ENCODE data around the gene HIP1R.
A peak's percentile ranks its signal among the peaks of the same experiment; 100 is the strongest.

Gene HIP1R

GRCh38 chr12:122830517-122831214, 4.6 kb upstream of the HIP1R start:
- no peak for DNase-seq (ENCODE audit: low spot score)

- DNase-seq (ENCODE audit: low spot score) = peak; percentile 67
Measured at GRCh38 chr12:122834104-122834920, 945 bp upstream of the HIP1R start.

GRCh38 chr12:122835750-122836026, 431 bp downstream of the HIP1R start:
- DNase-seq (ENCODE audit: low spot score) = peak; percentile 58

- DNase-seq (ENCODE audit: low spot score) = peak; percentile 51
Measured at GRCh38 chr12:122836027-122836921, 1.0 kb downstream of the HIP1R start.

GRCh38 chr12:122837306-122838265, 2.3 kb downstream of the HIP1R start:
- peak; percentile 65 for DNase-seq (ENCODE audit: low spot score)

- DNase-seq (ENCODE audit: low spot score) = no peak
Measured at GRCh38 chr12:122838841-122839240, 3.6 kb downstream of the HIP1R start.

GRCh38 chr12:122839907-122840554, 4.8 kb downstream of the HIP1R start:
- DNase-seq (ENCODE audit: low spot score) = no peak

GRCh38 chr12:122840580-122841513, 5.6 kb downstream of the HIP1R start:
- DNase-seq (ENCODE audit: low spot score) = no peak

GRCh38 chr12:122841544-122842321, 6.5 kb downstream of the HIP1R start:
- DNase-seq (ENCODE audit: low spot score) = no peak

- no peak for DNase-seq (ENCODE audit: low spot score)
Measured at GRCh38 chr12:122842505-122843405, 7.5 kb downstream of the HIP1R start.

- no peak for DNase-seq (ENCODE audit: low spot score)
Measured at GRCh38 chr12:122843455-122843854, 8.2 kb downstream of the HIP1R start.

- no peak for DNase-seq (ENCODE audit: low spot score)
Measured at GRCh38 chr12:122844366-122844971, 9.2 kb downstream of the HIP1R start.

- DNase-seq (ENCODE audit: low spot score) = no peak
Measured at GRCh38 chr12:122845041-122845864, 10.0 kb downstream of the HIP1R start.

- DNase-seq (ENCODE audit: low spot score) = no peak
Measured at GRCh38 chr12:122845865-122846621, 10.8 kb downstream of the HIP1R start.

- no peak for DNase-seq (ENCODE audit: low spot score)
Measured at GRCh38 chr12:122846622-122847515, 11.6 kb downstream of the HIP1R start.

Measured in HuH-7.5 (cell line).